Body of pancreas (tissue), 4 donors: ENCODE results near the gene SLC9A6.

Experiments
- CTCF ChIP-seq, 7 experiments: fragments of 450-650 bp in 4 of 7; fragments of 200-600 bp in 3 of 7; sonication (generic) in 3 of 7; IDR thresholded peaks; one replicate each; pipeline ENCODE4 v1.5.1; 2016 to 2019; ENCODE audit warnings: antibody characterized with exemption in 7 of 7
- POLR2A ChIP-seq, 3 donors: fragments of 450-650 bp; IDR thresholded peaks; one replicate each; pipeline ENCODE4 v1.6.1; 2016; ENCODE audit warnings: antibody characterized with exemption in 3 of 3, mild to moderate bottlenecking in 2 of 3

- TF ChIP-seq CTCF (IDR thresholded peaks at IDR 0.05) (no peak), POLR2A (IDR thresholded peaks at IDR 0.05) (no peak)
Measured at GRCh38 chrX:136067966-136068365, 82.7 kb downstream of the SLC9A6 start.
